HG03097 (cell line): ENCODE results near the gene CDCA8.

Experiments used
- ATAC-seq: cut with Tn5 transposase; IDR thresholded peaks from one replicate; pipeline ENCODE4 v1.9.1; 2021; ENCODE audit not compliant: unreplicated experiment, low FRiP score

The CDCA8 gene

GRCh38 chr1:37714689-37715088 lies 22.4 kb downstream of the CDCA8 start:
- ATAC-seq = no peak

- ATAC-seq = no peak
Observed at GRCh38 chr1:37716321-37716720, 24.0 kb downstream of the CDCA8 start.

GRCh38 chr1:37717631-37718030 lies 25.3 kb downstream of the CDCA8 start:
- ATAC-seq = no peak

- no peak for ATAC-seq
Observed at GRCh38 chr1:37718181-37718900, 26.0 kb downstream of the CDCA8 start.

GRCh38 chr1:37718901-37719571 lies 26.7 kb downstream of the CDCA8 start:
- ATAC-seq = no peak

- no peak for ATAC-seq
Observed at GRCh38 chr1:37719572-37720195, 27.4 kb downstream of the CDCA8 start.

GRCh38 chr1:37720231-37721130 lies 28.2 kb downstream of the CDCA8 start:
- no peak for ATAC-seq

GRCh38 chr1:37721565-37721964 lies 29.2 kb downstream of the CDCA8 start:
- ATAC-seq = no peak

- no peak for ATAC-seq
Observed at GRCh38 chr1:37722181-37723071, 30.1 kb downstream of the CDCA8 start.

GRCh38 chr1:37723072-37723389 lies 30.7 kb downstream of the CDCA8 start:
- ATAC-seq = no peak

- no peak for ATAC-seq
Observed at GRCh38 chr1:37723390-37724078, 31.2 kb downstream of the CDCA8 start.

- no peak for ATAC-seq
Observed at GRCh38 chr1:37724575-37724974, 32.3 kb downstream of the CDCA8 start.

GRCh38 chr1:37725851-37726613 lies 33.7 kb downstream of the CDCA8 start:
- ATAC-seq = no peak

GRCh38 chr1:37726751-37727585 lies 34.7 kb downstream of the CDCA8 start:
- no peak for ATAC-seq

- ATAC-seq = no peak
Observed at GRCh38 chr1:37728416-37728815, 36.1 kb downstream of the CDCA8 start.

GRCh38 chr1:37730376-37730775 lies 38.1 kb downstream of the CDCA8 start:
- ATAC-seq = no peak

GRCh38 chr1:37731312-37732019 lies 39.1 kb downstream of the CDCA8 start:
- ATAC-seq = no peak
